GM21360 (cell line): ENCODE measurements around the gene SORL1-AS1.

Experiments used
- ATAC-seq: cut with Tn5 transposase; IDR thresholded peaks from one replicate; pipeline ENCODE4 v1.9.1; 2021; ENCODE audit warnings: mild to moderate bottlenecking, moderate library complexity; ENCODE audit not compliant: unreplicated experiment

Gene SORL1-AS1

DNA sequence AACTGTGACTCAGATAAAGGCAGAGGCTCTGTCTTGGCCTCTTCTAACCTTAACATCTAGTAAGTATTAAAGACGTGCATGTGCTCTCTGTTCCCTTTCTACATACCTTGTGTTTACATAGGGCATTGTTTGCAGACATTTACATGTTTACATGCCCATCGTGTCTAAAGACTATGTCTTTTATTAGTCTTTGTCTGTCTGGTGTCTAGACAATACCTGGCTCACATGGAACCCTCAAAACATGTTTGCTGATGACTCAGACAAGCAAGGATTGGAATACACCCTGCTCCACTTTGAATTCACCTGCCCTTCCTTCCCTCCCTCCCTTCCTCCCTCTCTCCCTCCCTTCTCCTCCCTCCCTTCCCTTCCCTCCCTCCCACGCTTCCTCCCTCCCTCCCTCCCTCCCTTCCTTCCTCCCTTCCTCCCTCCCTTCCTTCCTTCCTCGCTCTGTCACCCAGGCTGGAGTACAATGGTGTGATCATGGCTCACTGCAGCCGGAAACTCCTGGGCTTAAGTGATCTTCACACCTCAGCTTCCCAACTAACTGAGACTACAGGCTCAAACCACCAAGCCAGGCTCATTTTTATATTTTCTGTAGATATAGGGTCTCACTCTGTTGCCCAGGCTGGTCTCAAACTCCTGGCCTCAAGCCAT, 23.7 kb upstream of the SORL1-AS1 start:
- no peak for ATAC-seq

DNA sequence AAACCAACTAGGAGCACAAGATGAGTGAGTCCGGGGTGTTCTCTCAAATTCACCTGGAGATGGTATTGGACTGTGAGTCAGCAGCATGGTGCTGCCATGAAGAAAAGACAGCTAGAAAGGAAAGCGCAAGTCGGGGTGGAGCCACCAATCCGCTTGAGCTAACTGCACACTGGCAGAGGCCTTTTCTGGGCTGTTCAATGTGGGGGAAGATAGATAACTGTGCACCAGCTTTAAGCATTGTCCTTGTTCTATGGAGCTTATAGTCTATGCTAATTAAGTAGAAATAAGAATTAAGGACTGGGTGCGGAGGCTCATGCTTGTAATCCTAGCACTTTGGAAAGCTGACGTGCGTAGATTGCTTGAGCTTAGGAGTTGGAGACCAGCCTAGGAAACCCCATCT, 21.9 kb upstream of the SORL1-AS1 start:
- no peak for ATAC-seq

DNA sequence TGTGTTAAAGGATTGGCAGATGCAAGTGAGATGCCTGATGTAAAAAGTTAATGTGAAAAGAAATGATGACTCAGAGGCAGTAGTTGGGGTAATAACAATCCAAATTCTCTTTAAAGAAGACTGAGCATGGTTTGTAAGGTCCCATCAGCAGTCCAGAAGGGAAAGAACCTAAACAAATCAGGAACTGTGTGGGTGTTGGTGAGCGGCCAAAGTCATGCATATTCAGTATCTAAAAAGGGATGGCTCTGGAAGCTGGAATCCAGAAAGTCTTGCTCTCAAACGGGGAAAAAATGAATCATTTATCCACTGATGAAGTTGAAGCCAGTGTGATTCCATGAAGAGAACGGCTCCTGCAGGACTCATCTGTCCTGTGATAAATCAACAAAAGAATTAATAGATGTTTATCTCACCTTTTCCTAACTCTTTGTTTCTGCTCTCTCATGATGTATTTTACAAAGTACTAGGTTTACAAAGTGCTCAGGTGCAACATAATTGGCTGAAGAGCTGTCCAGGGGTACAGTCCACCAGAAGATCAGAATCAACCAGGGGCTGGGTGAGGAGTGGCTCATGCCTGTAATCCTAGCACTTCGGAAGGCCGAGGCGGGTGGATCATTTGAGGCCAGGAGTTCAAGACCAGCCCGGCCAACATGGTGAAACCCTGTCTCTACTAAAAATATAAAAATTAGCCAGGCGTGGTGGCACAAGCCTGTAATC, 20.5 kb upstream of the SORL1-AS1 start:
- no peak for ATAC-seq

DNA sequence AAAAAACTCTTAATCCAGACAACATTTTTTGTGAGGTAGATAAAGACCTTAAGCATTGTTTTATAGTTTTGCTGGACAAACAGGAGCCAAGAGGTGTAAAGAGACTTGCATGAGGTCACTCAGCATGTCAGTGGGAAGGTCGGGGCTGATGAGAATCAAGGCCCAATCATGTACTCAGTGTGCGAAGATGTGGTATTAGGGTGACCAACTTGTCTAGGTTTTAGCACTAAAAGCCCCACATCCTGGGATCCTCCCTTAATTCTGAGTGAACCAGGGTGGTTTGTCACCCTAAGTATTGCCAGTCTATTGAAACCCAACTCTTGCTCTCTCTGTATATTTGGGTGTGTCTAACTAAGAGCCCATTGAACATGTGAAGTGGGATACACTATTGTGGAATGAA, 19.5 kb upstream of the SORL1-AS1 start:
- ATAC-seq = no peak

DNA sequence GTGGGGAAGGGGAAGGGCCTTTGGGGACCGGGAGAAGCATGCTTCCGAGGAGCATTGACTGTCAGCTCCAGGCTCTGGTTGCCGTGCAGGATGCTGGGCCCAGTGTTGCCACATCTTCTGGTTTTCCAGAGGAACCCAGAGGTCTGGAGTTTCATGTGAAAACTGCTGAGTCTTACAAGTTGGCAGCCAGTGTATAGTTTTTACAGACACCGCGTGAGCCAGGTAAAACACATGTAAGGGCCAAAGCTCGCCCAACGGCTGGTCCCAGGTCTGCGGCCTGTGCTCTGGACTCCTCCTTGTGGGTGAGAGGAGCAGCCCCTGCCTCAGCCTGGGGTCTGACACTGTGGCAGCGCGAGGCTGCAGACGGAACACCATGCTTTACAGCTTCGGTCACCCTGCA, 18.4 kb upstream of the SORL1-AS1 start:
- ATAC-seq = no peak

DNA sequence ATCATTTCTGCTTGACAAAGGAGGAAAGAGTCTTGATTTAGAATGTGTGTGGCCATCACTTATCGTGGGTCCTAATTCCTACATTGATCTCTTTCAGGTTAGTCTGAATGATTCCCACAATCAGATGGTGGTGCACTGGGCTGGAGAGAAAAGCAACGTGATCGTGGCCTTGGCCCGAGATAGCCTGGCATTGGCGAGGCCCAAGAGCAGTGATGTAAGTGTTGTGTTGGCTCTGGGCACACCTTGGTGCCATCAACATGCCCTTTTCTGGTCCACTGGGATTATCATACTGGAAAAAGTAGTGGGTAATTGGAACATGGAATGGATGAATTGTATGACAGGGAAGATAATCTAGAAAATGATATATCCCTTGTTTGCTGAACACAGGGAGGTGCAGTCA, 17.1 kb upstream of the SORL1-AS1 start:
- ATAC-seq = no peak

DNA sequence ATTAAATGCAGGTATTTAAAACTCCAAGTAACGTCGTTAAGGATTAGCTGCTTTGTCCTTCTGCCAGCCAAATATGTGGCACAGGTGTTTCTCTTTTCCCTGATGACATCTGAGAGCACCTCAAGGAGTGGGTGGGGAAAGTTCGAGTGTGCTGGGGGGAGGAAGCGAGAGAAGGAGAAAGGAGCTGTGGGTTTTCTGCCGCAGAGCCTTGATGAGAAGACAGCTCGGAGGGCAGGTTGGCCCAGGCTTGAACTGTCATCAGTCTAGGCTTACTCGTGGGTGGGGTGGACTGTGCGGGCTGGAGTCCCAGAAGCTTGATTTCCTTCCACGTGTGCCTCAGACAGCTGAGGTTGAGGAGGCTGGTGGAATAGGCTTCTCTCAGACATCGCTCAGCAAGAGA, 15.2 kb upstream of the SORL1-AS1 start:
- ATAC-seq = peak; percentile 51

DNA sequence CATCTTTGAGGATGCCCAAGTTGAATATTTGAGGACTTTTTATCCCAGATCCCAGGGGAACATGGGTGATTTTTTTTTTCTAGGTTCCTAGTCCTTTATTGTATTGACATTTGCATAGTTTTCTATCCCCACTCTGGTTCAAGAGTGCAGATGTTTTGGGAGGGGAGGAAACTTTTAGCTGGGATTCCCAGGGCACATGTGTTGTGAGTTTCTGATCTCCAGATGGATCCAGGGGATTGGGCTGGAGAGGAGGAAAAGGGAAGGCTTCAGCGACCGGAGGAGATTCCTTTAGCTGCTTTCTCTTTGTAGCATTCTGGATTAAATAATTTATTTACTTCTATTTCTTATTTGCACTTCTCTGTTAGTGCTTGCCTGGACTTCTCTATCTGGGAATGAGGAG, 14.7 kb upstream of the SORL1-AS1 start:
- no peak for ATAC-seq

DNA sequence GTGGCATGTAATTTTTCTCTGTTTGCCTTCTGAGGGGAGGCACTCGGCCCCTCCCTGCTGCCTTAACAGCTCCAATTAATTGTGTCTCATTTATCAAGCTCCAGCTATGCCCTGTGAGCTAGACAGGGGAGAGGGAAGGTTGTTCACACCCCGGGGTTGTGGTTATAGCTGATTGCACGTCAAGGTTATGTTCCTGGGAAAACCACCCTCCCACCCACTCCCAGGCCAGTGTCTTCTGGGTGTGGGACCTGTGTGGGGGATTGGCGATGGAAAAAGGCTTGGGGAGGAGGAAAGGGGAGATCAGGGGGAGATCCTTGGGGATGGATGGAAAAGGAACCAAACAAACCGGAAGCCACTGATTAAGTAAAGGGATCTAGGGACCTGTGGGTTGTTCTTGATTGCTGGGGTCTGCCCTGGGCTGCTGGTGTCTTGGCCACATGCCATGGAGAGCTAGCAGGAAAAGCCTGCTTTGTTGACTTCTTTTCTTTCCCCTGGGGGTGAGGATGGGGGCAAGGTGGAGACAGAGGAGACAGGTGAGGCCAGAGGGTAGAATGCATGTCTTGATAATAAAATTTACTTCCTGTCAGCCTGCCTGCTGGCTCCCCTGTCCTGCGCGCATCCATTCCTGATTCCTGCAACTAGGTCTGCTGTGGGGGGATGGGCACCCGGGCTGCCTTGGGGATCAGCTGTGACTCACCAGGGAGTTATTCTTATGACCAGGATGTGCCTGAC, 13.5 kb upstream of the SORL1-AS1 start:
- no peak for ATAC-seq

DNA sequence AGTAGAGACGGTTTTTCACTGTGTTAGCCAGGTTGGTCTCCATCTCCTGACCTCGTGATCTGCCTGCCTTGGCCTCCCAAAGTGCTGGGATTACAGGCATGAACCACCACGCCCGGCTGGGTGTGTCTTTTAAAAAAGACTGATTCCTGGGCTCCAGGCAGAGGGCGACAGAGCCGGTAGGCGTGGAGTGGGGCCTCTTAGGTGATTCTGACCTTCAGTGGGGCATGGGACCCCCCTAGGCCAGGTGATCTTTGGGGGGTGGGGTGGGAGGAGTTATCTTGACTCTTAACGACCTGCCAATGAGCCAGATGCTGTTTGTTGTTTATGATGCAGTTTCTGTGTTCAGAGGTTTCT, 12.9 kb upstream of the SORL1-AS1 start:
- ATAC-seq = no peak

DNA sequence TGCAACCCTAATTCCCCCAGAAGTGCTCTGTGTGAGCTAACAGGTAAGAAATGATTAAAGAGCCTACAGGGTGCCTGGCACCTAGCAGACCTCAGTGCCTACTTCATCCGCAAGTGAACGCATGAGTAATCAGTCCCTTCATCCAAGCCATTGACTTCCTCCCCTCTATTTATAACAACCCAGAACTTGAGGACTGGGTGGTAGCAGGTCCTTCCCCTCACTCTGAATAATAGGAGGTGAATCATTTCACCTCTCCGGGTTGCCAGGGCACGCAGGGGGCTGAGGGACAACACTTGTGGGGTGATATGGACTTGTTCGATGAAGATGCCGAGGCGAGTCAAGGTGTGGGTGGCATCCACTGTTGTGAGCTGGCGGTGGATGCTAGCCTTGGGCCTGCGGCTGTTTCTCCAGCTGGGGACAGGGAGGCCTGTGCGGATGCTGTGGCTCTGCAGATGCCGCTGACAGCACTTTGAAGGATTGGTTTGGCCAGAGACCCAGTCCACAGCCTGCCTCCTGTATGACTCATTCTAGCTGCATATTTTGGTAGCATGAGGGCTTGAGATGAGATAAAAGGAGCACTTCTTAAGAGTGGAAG, 11.7 kb upstream of the SORL1-AS1 start:
- ATAC-seq = peak; percentile 33

DNA sequence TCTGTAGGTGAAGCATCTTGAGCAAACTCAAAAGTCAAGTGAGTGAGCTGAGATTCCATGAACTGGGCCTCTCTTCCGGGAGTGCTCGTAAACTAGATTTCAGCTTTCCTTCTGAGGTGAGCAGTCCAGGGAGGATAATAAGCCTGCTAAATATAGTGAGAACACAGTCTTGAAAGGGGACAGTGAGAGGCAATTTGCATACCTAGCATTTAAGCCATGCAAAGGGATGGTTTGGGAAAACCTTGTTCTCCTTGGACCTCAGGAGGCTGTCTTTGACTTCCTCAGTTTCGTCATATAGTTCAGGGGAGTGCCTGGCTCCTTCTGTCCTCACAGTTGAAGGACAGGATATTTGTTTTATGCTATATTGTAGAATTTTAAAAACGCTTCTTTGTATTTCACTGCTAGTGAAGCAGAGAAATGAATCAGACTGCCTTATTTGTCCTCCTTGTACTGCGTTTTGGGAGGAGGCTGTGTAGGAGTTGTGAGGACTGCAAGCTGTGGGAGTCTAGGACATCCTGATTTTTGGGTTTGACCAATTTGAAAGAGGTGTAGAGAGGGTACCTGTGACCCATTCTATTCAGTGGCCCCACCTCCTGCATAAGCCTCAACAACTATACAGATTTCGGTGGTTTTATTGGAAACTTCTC, 11.0 kb upstream of the SORL1-AS1 start:
- no peak for ATAC-seq

DNA sequence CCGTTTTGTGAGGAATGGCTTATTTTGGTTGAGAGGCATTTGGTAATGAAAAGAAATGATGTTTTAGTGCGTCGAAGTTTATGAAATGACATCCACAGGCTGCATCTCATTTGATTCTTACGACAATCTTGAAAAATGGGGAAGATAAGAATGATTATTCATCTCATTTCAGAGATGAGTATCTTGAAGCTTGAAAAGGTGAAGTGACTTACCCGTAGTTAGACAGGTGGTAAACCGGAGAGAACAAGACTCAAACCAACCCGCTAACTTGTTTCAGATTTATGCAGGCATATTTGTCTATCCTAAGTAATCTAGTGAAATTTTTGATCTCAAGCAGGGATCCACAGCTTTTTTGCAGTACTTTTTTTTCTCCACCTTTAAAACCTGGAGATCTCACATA, 9.1 kb upstream of the SORL1-AS1 start:
- no peak for ATAC-seq

DNA sequence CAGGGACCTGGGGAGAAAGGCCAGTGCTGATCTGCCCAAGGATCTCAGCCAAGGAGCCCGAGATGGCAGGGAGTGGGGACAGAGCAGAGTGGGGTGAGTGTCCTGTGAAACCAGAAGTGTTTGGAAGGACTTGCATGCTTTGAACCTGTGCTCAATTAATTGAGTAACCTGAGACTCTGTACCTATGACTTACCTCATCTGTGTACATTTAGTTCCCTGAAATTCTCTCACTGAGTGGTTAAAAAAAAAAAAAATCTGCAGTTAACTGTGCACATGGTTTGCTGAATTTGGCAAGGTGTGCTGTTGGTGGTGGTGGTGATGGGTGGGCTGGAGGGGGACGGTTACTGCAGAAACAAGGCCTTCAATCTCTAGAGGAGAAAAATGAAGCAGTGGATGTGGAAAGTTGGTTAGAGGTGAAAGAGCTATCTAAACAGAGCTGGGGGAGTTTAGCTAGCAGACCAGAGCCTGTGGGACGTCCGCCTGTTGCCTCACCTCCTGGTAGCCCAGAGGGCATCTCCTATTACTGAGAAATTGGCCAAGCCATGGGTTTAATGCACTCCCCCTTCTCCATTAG, 8.3 kb upstream of the SORL1-AS1 start:
- ATAC-seq = no peak

DNA sequence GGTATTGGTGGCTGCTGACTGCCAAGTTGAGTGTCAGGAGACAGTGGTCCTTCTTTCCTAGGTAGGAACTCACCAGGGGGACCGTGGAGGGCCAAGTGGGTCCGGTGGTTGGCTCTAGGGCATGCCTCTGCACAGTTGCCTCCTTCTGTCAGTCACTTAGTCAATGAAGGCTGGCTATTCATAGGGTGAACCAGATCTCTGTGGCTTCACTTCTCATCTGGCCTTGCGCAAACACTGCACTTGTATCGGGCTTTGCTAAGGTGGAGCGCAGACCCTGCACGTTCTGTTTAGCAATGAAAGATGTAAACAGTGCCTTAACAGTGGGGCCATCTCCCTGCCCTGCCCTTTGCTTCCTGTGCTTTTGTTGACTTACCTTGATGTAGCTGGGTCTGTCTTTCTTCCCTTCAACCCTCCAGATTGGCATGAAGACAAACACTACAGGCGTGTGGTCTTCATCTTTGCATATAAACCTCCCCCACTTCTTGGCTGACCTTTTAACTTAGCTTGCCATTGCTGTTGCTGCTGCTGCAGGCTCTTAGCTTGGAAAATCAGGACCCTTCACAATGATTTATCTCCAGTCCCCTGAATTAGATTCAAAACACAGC, 6.7 kb upstream of the SORL1-AS1 start:
- ATAC-seq = no peak

DNA sequence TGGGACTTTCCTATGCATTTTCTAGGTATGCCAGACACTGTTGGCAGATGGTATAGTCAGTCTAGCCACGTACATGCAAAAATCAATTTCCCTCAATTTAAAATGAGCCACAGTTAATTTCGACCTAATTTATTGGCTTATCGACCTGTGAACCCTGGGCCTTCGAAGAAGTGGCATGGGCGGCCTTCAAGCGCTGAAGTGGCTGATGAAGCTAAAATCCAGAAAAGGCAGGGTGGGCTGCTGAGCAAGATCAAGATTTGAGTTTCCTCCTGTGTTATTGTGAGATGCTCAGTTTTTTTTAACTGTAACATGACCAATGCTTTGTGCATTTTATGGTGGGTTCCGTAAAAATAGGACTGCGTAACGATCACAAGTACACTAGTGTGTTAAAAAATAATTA, 5.8 kb upstream of the SORL1-AS1 start:
- ATAC-seq = no peak

DNA sequence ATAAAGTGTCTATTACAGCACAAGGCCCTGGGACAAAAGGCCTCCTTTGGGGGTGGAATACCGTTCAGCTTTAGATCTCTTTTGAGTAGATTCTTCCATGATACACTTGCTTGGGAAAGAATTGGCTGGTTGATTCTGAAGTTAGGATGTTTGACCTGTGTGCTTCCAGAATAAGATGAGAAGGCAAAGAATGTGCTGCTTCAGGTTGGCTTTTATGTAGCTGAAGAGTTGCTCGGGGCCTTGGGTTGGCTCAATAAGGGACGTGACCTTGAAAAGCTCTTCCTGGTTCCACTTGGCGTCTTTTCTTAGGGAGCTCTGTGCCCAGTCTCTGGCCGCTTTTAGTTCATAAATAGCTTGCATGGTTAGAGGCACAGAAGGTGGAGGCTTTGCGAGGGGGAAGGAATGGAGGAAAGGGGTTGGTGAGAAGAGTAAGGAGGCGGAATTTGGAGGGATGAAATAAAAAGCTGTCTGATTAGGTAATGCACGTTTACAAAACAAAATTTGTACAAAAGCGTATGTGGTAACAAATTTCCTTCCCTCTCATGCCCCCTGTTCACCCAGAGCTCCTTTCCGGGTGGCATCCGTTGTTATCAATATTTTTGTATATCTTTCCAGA, 4.2 kb upstream of the SORL1-AS1 start:
- ATAC-seq = no peak

DNA sequence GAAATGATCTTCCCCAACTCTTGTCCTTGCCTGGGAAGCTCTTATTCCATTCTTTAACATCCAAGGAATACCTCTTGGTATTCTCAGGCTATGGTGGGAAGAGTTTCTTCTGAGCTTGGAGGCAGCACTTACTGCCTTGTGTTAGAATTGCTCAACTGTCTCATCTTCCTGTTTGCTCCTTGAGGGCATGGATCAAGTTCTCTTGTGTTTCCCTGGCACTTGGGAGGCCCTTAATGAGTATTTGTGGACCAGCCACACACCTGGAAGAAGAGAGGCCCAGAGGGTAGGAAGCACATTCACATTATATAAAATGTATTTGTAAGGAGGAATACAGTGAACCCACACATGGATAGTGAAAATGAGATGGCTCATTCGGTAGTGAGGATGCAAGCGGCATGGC, 3.4 kb upstream of the SORL1-AS1 start:
- ATAC-seq = no peak

DNA sequence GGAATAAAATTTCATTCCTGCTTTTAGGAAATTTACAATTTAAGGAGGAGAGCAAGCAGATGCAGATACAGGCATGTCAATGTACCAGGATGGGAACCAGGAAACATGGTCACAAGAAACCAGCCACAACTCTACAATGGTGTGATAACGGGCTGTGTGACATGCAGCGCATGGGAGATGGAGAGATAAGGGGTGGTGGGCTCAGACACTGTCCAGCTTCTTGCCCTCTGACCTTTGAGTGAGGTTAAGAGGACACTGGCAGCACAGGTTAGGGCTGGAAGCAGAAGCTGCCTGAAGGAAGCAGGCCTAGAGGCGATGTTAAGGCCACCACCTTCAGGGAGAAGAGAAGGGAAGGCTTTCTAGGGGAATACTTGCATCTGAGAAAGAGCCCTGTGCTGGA, 2.3 kb upstream of the SORL1-AS1 start:
- no peak for ATAC-seq

DNA sequence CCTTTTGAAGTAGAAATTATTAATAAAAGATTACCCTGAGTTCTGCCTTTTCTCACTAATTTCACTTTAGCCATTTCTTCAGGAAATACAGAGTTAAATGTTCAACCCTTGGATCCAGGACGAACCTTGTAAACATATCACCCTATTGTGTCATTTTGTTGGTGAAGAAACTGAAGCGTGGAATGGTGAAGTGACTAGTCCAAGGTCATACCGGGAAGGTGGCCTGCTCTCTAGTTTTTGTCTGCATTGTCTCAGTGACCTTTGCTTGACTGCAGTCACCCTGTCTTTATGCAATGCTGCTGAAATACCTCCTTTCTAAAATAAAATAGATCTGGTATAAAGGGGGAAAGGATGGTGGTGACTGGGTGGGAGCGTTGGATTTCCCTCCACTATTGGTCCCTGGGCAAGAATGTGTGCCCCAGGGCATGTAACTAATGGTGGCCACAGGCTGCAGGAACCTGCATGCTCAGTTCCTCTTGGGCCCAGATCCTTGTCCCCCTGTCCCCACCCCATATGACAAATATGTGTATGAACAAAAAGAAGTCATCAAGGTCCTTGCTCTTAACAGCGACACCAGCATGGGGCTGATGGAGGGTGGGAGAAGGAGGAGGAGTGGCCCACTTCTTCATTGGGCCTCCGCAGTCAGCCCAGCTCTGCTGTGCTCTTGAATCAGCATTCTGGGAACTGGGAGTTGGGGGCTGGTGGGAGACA, 977 bp upstream of the SORL1-AS1 start:
- ATAC-seq = no peak
